GM10266 (cell line): ENCODE data around the gene EPHA5.

Experiments used
- DNase-seq: peaks from one replicate; pipeline ENCODE4 v3.0.0; 2012; ENCODE audit errors: extremely low spot score
- CTCF ChIP-seq: IDR thresholded peaks from 2 replicates; pipeline ENCODE4 v1.5.1; 2012; ENCODE audit warnings: mild to moderate bottlenecking, low read depth; ENCODE audit not compliant: control insufficient read depth, insufficient read depth; ENCODE audit errors: missing control alignments

The EPHA5 gene

DNA sequence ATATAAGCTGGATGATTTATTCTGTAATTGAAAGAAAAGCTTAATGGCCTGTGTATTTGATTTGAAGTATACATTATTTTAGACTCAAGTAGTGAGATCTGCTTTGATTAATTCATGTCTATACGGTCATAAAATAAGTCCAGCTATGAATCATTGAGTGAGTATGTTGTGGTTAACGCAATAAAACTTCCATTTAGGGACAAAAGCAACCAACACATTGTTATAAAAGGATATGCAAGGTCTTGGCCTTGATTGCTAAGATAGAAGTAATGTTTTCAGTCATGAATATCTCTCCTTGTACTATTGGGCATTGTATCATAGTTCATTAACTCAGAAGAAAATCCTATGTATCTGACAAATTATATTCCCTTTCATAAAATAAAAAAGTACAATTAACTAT, 162.1 kb downstream of the EPHA5 start:
- no peak for DNase-seq
- TF ChIP-seq CTCF = no peak

- no peak for DNase-seq
Observed at GRCh38 chr4:65502131-65502701, 168.1 kb downstream of the EPHA5 start.

GRCh38 chr4:65498606-65499005, 171.7 kb downstream of the EPHA5 start:
- no peak for DNase-seq
- no peak for TF ChIP-seq CTCF

More at GRCh38 chr4:65502131-65502701, 168.1 kb downstream of the EPHA5 start:
- no peak for TF ChIP-seq CTCF

DNA sequence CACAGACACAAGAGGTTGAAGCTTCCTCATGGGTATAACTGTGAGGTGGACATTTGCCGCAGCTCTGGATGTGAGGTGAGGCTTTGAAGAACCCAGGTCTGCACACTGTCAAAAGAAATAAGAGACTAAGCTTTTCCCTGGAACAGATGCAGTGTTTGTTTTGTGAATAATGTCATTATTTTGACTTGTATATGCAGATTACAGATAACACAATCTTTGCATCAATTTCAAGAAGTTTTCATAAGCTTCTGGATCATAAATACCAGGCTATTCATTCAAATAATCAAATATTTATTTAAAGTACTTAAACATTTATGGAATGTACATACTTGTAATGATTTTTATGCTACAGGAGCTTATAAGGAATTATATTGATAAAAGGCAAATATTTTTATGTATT, 174.8 kb downstream of the EPHA5 start:
- no peak for TF ChIP-seq CTCF
- DNase-seq = no peak

DNA sequence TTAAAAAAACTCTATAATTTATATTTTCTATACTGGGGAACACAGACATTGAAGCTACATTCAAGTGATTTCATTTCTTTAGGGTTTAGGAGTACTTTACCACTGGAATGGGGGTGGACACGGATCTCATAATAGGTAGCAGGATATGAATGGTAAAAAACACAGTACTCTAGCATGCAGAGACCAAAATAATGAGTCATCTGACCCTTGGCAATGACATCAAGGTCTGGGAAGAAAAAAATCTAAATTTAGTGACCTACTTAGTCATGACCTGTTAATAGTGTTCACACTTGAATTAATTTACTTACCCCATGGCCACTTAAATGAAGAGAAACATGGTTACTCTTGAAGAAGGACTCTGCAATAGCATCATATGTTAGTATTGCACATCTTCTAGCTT, 187.9 kb downstream of the EPHA5 start:
- no peak for TF ChIP-seq CTCF
- DNase-seq = no peak

DNA sequence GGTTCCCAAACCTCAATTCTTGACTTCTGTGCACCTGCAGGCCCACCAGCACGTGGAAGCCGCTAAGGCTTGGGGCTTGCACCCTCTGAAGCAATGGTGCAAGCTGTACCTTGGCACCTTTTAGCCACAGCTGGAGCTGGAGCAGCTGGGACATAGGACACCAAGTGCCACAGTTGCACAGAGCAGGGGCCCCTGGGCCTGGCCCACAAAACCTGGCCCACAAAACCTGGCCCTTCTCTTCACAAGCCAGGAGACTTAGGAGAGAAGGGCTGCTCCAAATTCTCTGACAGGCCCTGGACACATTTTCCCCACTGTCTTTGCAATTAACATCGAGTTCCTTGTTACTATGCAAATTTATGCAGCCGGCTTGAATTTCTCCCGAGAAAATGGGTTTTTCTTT, 197.8 kb downstream of the EPHA5 start:
- TF ChIP-seq CTCF = no peak
- DNase-seq = no peak

DNA sequence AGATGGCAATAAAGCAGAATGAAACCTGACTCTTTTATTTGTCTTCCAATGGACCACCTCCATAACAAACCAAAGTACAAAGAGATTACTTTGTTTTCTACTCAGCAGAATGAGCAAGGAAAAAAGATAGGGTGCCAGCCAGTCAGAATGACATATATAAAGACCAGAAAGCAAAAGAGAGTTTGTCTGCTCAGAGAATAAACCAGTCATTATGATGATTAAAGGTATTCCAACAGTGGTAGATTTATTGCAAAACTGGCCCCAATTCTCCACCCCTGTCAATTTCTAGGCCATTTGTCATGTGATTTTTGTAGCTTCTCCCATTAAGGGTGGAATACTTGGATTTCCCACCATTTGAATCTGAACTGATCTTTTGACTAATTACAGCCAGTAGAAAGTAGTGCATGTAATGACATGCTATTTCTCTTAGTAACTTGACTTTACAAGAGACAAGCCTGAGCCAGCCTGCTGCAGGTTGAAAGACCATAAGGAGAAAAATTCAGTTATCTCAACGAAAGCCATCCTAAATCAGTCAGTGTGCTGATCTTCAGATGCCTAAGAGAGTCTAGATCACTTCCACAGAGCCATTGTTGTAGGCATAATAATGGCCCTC, 203.1 kb downstream of the EPHA5 start:
- no peak for DNase-seq
- TF ChIP-seq CTCF = no peak
